DOHH2 (cell line): ENCODE measurements around the gene GNPTG.

Experiments used
- H3F3A ChIP-seq: fragments of 200-600 bp; sonication (generic), shearing (Covaris generic); 2 replicates; pipeline ENCODE4 v1.6.0; 2016; ENCODE audit warnings: antibody characterized with exemption, mild to moderate bottlenecking; ENCODE audit not compliant: control insufficient read depth, insufficient read depth
- H3K27ac ChIP-seq: fragments of 200-600 bp; sonication (generic); 2 replicates; pipeline ENCODE4 v1.5.1; 2014; ENCODE audit warnings: low read depth, mild to moderate bottlenecking, low read length, moderate library complexity
- H3K27me3 ChIP-seq: fragments of 200-600 bp; sonication (generic); 2 replicates; pipeline ENCODE4 v1.6.1; 2014; ENCODE audit warnings: mild to moderate bottlenecking, low read length, mixed read lengths; ENCODE audit not compliant: control insufficient read depth
- H3K36me3 ChIP-seq: fragments of 200-600 bp; sonication (generic); 2 replicates; pipeline ENCODE4 v1.6.1; 2014; ENCODE audit warnings: mild to moderate bottlenecking, low read length, moderate library complexity, mixed read lengths; ENCODE audit not compliant: control insufficient read depth
- H3K4me1 ChIP-seq: fragments of 200-600 bp; sonication (generic); 2 replicates; pipeline ENCODE4 v1.6.1; 2014; ENCODE audit warnings: mild to moderate bottlenecking, low read length, mixed read lengths; ENCODE audit not compliant: control insufficient read depth
- H3K4me2 ChIP-seq: fragments of 200-600 bp; sonication (generic); 2 replicates; pipeline ENCODE4 v1.6.0; 2014; ENCODE audit warnings: mild to moderate bottlenecking, low read length, moderate library complexity
- H3K4me3 ChIP-seq: fragments of 200-600 bp; sonication (generic); 2 replicates; pipeline ENCODE4 v1.5.1; 2014; ENCODE audit warnings: mild to moderate bottlenecking, low read length, mixed read lengths
- H3K79me2 ChIP-seq: fragments of 200-600 bp; sonication (generic); 2 replicates; pipeline ENCODE4 v1.6.1; 2014; ENCODE audit warnings: mild to moderate bottlenecking, low read length, mixed read lengths; ENCODE audit not compliant: control insufficient read depth
- H3K9me2 ChIP-seq: fragments of 200-600 bp; sonication (generic); replicated peaks from 2 replicates; pipeline ENCODE4 v1.6.1; 2014; ENCODE audit warnings: mild to moderate bottlenecking, low read length, mixed read lengths; ENCODE audit not compliant: control insufficient read depth
- H3K9me3 ChIP-seq: fragments of 200-600 bp; sonication (generic); 2 replicates; pipeline ENCODE4 v1.6.1; 2014; ENCODE audit warnings: antibody characterized with exemption, low read length, mixed read lengths; ENCODE audit not compliant: control insufficient read depth, insufficient read depth
- H4K20me1 ChIP-seq: fragments of 200-600 bp; sonication (generic); 2 replicates; pipeline ENCODE4 v1.6.0; 2014; ENCODE audit warnings: low read depth, mild to moderate bottlenecking, antibody characterized with exemption, low read length, moderate library complexity; ENCODE audit not compliant: control insufficient read depth, insufficient read depth
- EZH2phosphoT487 ChIP-seq: fragments of 200-600 bp; sonication (generic); IDR thresholded peaks from 2 replicates; pipeline ENCODE4 v1.6.1; 2017; ENCODE audit warnings: borderline replicate concordance, mild to moderate bottlenecking, antibody characterized with exemption, low read length, moderate library complexity, mixed read lengths
- TF ChIP-seq, protein P1 (sequence below): fragments of 200-600 bp; sonication (generic); IDR thresholded peaks from one replicate; pipeline ENCODE4 v1.5.1; 2014; ENCODE audit warnings: antibody characterized with exemption, mild to moderate bottlenecking, low read depth, low read length; ENCODE audit not compliant: poor library complexity, severe bottlenecking

Gene GNPTG

DNA sequence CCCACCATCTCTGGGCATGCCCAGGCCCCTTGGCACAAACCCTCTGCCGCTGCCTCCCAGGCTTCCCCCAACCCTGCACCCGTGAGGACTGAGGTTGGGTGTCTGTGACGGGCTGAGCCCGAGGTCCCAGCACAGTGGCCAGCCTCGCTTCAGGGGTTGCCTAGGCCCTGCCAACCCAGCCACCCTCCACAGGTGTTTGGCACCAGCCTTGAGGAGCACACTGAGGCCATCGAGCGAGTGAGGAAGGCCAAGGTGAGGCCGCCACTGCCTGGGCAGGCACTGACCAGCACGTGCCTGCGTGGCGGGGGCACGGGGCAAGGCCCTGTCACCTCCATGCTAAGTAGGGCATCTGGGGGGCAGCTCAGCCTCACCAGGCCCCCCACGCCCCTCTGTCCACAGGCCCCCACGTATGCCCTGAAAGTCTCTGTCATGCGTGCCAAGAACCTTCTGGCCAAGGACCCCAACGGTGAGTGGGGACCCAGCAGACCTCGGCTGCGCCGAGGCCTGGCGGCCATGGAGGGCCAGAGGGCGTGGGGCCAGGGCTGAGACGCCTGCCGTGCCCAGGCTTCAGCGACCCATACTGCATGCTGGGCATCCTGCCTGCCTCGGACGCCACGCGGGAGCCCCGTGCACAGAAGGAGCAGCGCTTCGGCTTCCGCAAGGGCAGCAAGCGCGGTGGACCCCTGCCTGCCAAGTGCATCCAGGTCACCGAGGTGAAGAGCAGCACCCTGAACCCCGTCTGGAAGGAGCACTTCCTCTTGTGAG is 10.8 kb upstream of the GNPTG start:
- no peak overlapping the region for H3K4me2 ChIP-seq
- H3K4me3 ChIP-seq, result no peak overlapping the region
- H3K36me3 ChIP-seq, result no peaks in the 10 kb centered on the region
- H3K27me3 ChIP-seq, result peaks cover 3% of the 10 kb centered on the region
- peaks cover 7% of the 10 kb centered on the region; the same call in 1 of the 2 replicates for H4K20me1 ChIP-seq
- H3K9me2 ChIP-seq, result no peaks in the 10 kb centered on the region
- H3F3A ChIP-seq, result no peaks in the 10 kb centered on the region
- no peak overlapping the region for H3K27ac ChIP-seq
- no peak for TF ChIP-seq EZH2phosphoT487
- TF ChIP-seq, protein P1, sequence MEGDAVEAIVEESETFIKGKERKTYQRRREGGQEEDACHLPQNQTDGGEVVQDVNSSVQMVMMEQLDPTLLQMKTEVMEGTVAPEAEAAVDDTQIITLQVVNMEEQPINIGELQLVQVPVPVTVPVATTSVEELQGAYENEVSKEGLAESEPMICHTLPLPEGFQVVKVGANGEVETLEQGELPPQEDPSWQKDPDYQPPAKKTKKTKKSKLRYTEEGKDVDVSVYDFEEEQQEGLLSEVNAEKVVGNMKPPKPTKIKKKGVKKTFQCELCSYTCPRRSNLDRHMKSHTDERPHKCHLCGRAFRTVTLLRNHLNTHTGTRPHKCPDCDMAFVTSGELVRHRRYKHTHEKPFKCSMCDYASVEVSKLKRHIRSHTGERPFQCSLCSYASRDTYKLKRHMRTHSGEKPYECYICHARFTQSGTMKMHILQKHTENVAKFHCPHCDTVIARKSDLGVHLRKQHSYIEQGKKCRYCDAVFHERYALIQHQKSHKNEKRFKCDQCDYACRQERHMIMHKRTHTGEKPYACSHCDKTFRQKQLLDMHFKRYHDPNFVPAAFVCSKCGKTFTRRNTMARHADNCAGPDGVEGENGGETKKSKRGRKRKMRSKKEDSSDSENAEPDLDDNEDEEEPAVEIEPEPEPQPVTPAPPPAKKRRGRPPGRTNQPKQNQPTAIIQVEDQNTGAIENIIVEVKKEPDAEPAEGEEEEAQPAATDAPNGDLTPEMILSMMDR, result no peak
- peaks cover 6% of the 10 kb centered on the region; the same call in 1 of the 2 replicates for H3K9me3 ChIP-seq
- H3K4me1 ChIP-seq, result peaks cover 23% of the 10 kb centered on the region
- H3K79me2 ChIP-seq, result no peaks in the 10 kb centered on the region

DNA sequence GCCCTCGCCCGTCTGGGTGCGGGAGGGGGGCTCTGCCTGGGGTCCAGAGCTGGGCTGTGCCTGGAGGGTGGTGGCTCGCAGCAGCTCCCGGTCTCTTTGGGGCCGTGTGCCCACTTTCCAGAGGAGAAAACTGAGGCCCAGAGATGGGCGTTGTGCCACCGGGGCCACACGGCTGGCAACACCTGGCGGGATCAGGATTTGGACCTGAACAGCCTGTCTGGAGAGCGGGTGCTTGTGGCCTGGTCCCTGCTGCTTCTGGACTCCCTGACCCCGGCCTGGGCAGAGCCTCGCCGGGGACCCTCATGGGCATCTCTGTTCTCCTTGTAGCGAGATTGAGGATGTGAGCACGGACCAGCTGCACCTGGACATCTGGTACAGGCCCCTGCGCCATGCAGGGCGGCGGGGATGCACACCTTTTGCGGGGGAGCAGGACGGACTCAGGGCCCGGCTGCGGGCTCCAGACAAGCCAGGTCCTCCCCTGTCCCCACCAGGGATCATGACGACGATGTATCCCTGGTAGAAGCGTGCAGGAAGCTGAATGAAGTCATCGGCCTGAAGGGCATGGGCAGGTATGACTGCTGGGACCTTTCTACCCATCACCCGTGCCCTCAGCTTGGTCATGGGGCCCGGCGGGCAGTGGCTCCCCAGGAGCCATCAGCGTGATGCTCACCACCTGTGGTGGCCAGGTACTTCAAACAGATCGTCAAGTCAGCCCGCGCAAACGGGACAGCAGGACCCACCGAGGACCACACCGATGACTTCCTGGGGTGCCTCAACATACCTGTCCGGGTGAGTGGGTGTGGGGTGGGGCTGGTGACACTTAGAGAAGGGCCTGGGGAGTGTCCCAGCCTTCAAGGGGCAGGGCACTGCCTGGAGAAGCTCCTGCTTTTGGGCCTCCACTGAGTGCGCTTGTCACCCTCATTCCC is 10.0 kb upstream of the GNPTG start:
- no peaks in the 10 kb centered on the region for H3K79me2 ChIP-seq
- H3F3A ChIP-seq, result no peaks in the 10 kb centered on the region
- H3K9me2 ChIP-seq, result no peaks in the 10 kb centered on the region
- no peaks in the 10 kb centered on the region for H3K27me3 ChIP-seq
- no peaks in the 10 kb centered on the region for H3K36me3 ChIP-seq
- H3K4me3 ChIP-seq, result peak overlapping the region; percentile 69
- H4K20me1 ChIP-seq, result peaks cover 7% of the 10 kb centered on the region; the same call in 1 of the 2 replicates
- peaks cover 6% of the 10 kb centered on the region; the same call in 1 of the 2 replicates for H3K9me3 ChIP-seq
- H3K4me1 ChIP-seq, result peaks cover 23% of the 10 kb centered on the region
- peak overlapping the region; percentile 23 for H3K27ac ChIP-seq
- peak overlapping the region; percentile 79 for H3K4me2 ChIP-seq
- TF ChIP-seq EZH2phosphoT487, result no peak
- TF ChIP-seq, protein P1, result no peak

DNA sequence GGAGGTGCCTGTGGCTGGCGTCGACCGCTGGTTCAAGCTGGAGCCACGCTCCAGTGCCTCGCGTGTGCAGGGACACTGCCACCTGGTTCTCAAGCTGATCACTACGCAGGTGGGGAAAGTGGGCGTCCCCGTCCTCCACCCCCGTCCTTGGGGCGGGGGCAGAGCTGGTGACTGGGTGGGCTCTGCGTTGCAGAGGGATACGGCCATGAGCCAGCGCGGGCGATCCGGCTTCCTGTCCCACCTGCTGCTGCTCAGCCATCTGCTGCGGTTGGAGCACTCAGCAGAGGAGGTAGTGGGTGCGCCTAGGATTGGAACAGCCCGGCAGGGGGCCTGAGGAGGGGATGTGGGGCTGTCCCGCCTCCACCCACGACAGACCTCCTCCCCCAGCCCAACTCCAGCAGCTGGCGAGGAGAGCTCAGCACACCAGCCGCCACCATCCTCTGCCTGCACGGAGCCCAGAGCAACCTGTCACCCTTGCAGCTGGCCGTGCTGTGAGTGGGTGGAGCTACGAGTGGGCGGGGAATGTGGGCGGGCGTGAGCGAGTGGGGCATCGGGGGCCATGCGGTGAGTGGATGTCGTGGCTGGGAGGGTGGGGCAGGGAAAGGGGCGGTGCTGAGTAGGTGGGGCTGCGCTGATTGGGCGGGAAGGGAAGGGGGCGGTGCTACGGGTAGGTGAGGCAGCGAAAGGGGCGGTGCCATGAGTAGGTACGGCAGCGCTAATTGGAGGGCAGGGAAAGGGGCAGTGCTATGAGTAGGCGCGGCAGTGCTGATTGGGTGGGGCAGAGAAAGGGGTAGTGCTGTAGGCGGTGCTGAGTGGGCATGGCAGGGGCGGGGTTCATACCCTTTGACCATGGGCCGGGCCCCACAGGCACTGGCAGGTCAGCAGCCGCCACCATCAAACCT is 9.0 kb upstream of the GNPTG start:
- Histone ChIP-seq H3K27ac (peak overlapping the region; percentile 23), H3K4me3 (peak overlapping the region; percentile 69)

More for the DNA sequence above, 9.0 kb upstream of the GNPTG start:
- Histone ChIP-seq H3K36me3 (no peaks in the 10 kb centered on the region), H3K4me1 (peaks cover 23% of the 10 kb centered on the region), H3K4me2 (peak overlapping the region; percentile 79), H3K27me3 (no peaks in the 10 kb centered on the region), H3K9me3 (peaks cover 6% of the 10 kb centered on the region; the same call in 1 of the 2 replicates), H3K9me2 (no peaks in the 10 kb centered on the region), H3K79me2 (no peaks in the 10 kb centered on the region), H3F3A (no peaks in the 10 kb centered on the region), H4K20me1 (peaks cover 6% of the 10 kb centered on the region; the same call in 1 of the 2 replicates)
- TF ChIP-seq EZH2phosphoT487, result no peak
- TF ChIP-seq, protein P1, result peak; percentile 21
